HL-60 (cell line): ENCODE measurements around the gene PPFIA2.
"Not testable (repeated sequence)": the region's sequence is repeated elsewhere in the genome, so short reads cannot be mapped to it uniquely, and the experiment has no call there.

Experiments used
- DNase-seq, 2 experiments: peaks; one replicate each; pipeline ENCODE4 v3.0.0-alpha.2; 2010 to 2020; ENCODE audit warnings: low read depth in 1 of 2, low spot score in 1 of 2
- H3K27ac ChIP-seq: fragments of 250-450 bp; sonication (Bioruptor Pico); replicated peaks from 2 replicates; pipeline ENCODE4 v1.5.1; 2020; ENCODE audit warnings: mild to moderate bottlenecking, moderate library complexity
- H3K27me3 ChIP-seq: fragments of 250-450 bp; sonication (Bioruptor Pico); 2 replicates; pipeline ENCODE4 v1.5.1; 2021; ENCODE audit warnings: mild to moderate bottlenecking, moderate library complexity; ENCODE audit not compliant: insufficient read depth, poor library complexity, severe bottlenecking
- H3K4me3 ChIP-seq: replicated peaks from 2 replicates; pipeline ENCODE4 v1.5.1; 2011; ENCODE audit warnings: mild to moderate bottlenecking, control low read depth, low read length; ENCODE audit not compliant: insufficient read depth
- GABPA ChIP-seq: IDR thresholded peaks from 2 replicates; pipeline ENCODE4 v1.6.1; 2012; ENCODE audit warnings: low read depth
- POLR2AphosphoS5 ChIP-seq: IDR thresholded peaks from 2 replicates; pipeline ENCODE4 v1.6.1; 2012; ENCODE audit warnings: low read depth
- SPI1 ChIP-seq: IDR thresholded peaks from 2 replicates; pipeline ENCODE4 v1.6.1; 2012; ENCODE audit warnings: low read depth, mild to moderate bottlenecking, borderline replicate concordance
- TF ChIP-seq, protein P1 (sequence below): IDR thresholded peaks from one replicate; pipeline ENCODE4 v1.5.1; 2011; ENCODE audit warnings: low read length, control low read depth, inconsistent platforms; ENCODE audit not compliant: insufficient read depth
- TF ChIP-seq, protein P2 (sequence below): IDR thresholded peaks from 2 replicates; pipeline ENCODE4 v1.6.1; 2012; ENCODE audit warnings: low read depth; ENCODE audit not compliant: insufficient replicate concordance

PPFIA2 gene

GRCh38 chr12:81212996-81213696 lies 546.0 kb downstream of the PPFIA2 start:
- DNase-seq: no peak
- H3K27ac ChIP-seq: no peak overlapping the region
- H3K27me3 ChIP-seq: peaks cover 3% of the 10 kb centered on the region
- H3K4me3 ChIP-seq: no peak overlapping the region
- TF ChIP-seq, protein P1, sequence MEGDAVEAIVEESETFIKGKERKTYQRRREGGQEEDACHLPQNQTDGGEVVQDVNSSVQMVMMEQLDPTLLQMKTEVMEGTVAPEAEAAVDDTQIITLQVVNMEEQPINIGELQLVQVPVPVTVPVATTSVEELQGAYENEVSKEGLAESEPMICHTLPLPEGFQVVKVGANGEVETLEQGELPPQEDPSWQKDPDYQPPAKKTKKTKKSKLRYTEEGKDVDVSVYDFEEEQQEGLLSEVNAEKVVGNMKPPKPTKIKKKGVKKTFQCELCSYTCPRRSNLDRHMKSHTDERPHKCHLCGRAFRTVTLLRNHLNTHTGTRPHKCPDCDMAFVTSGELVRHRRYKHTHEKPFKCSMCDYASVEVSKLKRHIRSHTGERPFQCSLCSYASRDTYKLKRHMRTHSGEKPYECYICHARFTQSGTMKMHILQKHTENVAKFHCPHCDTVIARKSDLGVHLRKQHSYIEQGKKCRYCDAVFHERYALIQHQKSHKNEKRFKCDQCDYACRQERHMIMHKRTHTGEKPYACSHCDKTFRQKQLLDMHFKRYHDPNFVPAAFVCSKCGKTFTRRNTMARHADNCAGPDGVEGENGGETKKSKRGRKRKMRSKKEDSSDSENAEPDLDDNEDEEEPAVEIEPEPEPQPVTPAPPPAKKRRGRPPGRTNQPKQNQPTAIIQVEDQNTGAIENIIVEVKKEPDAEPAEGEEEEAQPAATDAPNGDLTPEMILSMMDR: no peak
- TF ChIP-seq GABPA (no peak), SPI1 (no peak), POLR2AphosphoS5 (no peak)
- TF ChIP-seq, protein P2, sequence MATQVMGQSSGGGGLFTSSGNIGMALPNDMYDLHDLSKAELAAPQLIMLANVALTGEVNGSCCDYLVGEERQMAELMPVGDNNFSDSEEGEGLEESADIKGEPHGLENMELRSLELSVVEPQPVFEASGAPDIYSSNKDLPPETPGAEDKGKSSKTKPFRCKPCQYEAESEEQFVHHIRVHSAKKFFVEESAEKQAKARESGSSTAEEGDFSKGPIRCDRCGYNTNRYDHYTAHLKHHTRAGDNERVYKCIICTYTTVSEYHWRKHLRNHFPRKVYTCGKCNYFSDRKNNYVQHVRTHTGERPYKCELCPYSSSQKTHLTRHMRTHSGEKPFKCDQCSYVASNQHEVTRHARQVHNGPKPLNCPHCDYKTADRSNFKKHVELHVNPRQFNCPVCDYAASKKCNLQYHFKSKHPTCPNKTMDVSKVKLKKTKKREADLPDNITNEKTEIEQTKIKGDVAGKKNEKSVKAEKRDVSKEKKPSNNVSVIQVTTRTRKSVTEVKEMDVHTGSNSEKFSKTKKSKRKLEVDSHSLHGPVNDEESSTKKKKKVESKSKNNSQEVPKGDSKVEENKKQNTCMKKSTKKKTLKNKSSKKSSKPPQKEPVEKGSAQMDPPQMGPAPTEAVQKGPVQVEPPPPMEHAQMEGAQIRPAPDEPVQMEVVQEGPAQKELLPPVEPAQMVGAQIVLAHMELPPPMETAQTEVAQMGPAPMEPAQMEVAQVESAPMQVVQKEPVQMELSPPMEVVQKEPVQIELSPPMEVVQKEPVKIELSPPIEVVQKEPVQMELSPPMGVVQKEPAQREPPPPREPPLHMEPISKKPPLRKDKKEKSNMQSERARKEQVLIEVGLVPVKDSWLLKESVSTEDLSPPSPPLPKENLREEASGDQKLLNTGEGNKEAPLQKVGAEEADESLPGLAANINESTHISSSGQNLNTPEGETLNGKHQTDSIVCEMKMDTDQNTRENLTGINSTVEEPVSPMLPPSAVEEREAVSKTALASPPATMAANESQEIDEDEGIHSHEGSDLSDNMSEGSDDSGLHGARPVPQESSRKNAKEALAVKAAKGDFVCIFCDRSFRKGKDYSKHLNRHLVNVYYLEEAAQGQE: no peak

GRCh38 chr12:81211306-81211705 lies 547.8 kb downstream of the PPFIA2 start:
- DNase-seq: no peak
- H3K4me3 ChIP-seq: no peak overlapping the region
- H3K27ac ChIP-seq: no peak overlapping the region
- peaks cover 5% of the 10 kb centered on the region for H3K27me3 ChIP-seq
- TF ChIP-seq, protein P1: no peak
- no peak for TF ChIP-seq GABPA
- no peak for TF ChIP-seq POLR2AphosphoS5
- TF ChIP-seq SPI1: no peak
- TF ChIP-seq, protein P2: no peak

GRCh38 chr12:81209772-81210225 lies 549.4 kb downstream of the PPFIA2 start:
- not testable (repeated sequence) for H3K27me3 ChIP-seq, DNase-seq

GRCh38 chr12:81209012-81209411 lies 550.1 kb downstream of the PPFIA2 start:
- no peak for TF ChIP-seq SPI1
- DNase-seq: no peak
- H3K27ac ChIP-seq: no peak overlapping the region

More at GRCh38 chr12:81209772-81210225, 549.4 kb downstream of the PPFIA2 start:
- H3K4me3 ChIP-seq, H3K27ac ChIP-seq: not testable (repeated sequence)

More at GRCh38 chr12:81209012-81209411, 550.1 kb downstream of the PPFIA2 start:
- Histone ChIP-seq H3K4me3 (no peak overlapping the region), H3K27me3 (peaks cover 5% of the 10 kb centered on the region)
